Embryonic facial prominence (tissue), 1 donor: Measurements from ENCODE around the gene SGPP1.
"Not testable (repeated sequence)": the region's sequence is repeated elsewhere in the genome, so short reads cannot be mapped to it uniquely, and the experiment has no call there.

Experiments
- DNase-seq: peaks from one replicate; pipeline ENCODE4 v3.0.0-alpha.2; 2016; ENCODE audit errors: extremely low spot score

The SGPP1 gene

GRCh38 chr14:63636094-63636635, 91.7 kb downstream of the SGPP1 start:
- not testable (repeated sequence) for DNase-seq
